Fibroblast of mammary gland (primary cell): ENCODE results near the gene CEP20.
"Not testable (repeated sequence)": the region's sequence is repeated elsewhere in the genome, so short reads cannot be mapped to it uniquely, and the experiment has no call there.

Experiments used
- DNase-seq: peaks from one replicate; pipeline ENCODE4 v3.0.0-alpha.2; 2010; ENCODE audit warnings: low read depth
- H3K4me3 ChIP-seq: 2 replicates; pipeline ENCODE4 v1.5.1; 2011; ENCODE audit warnings: low read depth, mild to moderate bottlenecking, low read length, moderate library complexity; ENCODE audit not compliant: control insufficient read depth
- CTCF ChIP-seq: conservative IDR thresholded peaks from 2 replicates; pipeline ENCODE4 v1.5.1; 2011; ENCODE audit warnings: low read depth, low read length, inconsistent platforms; ENCODE audit not compliant: control insufficient read depth, insufficient read depth

Gene CEP20

GRCh38 chr16:15856901-15857698 is 31.3 kb downstream of the CEP20 start, which contains the start of gene MYH11:
TSS of gene MYH11 (minus strand) at chr16:15857028. CDS start at chr16:15838252, 18,776 bp downstream.
- H3K4me3 ChIP-seq: peak within 1 kb of the TSS; percentile 24
- TF ChIP-seq CTCF: no peak
- DNase-seq: no peak

GRCh38 chr16:15856182-15856581 is 32.2 kb downstream of the CEP20 start:
- no peak for TF ChIP-seq CTCF
- no peak overlapping the region for H3K4me3 ChIP-seq
- no peak for DNase-seq

- DNase-seq: no peak
- no peak overlapping the region for H3K4me3 ChIP-seq
- no peak for TF ChIP-seq CTCF
Observed at GRCh38 chr16:15855704-15856003, 32.7 kb downstream of the CEP20 start.

- H3K4me3 ChIP-seq: no peak overlapping the region
- TF ChIP-seq CTCF: no peak
- no peak for DNase-seq
Observed at GRCh38 chr16:15854906-15855703, 33.3 kb downstream of the CEP20 start.

- TF ChIP-seq CTCF: no peak
Observed at GRCh38 chr16:15854061-15854460, 34.3 kb downstream of the CEP20 start.

GRCh38 chr16:15853021-15853420 is 35.4 kb downstream of the CEP20 start:
- H3K4me3 ChIP-seq: no peak overlapping the region
- DNase-seq: no peak
- no peak for TF ChIP-seq CTCF

More at GRCh38 chr16:15854061-15854460, 34.3 kb downstream of the CEP20 start:
- H3K4me3 ChIP-seq: no peak overlapping the region
- no peak for DNase-seq

- not testable (repeated sequence) for H3K4me3 ChIP-seq, DNase-seq
Observed at GRCh38 chr16:15850555-15850954, 37.8 kb downstream of the CEP20 start.
